Mammary epithelial cell (primary cell): ENCODE data around the gene PRPF4.

ENCODE experiments used
- CTCF ChIP-seq, 2 donors: IDR thresholded peaks in 1 of 2; conservative IDR thresholded peaks in 1 of 2; 2 replicates each; pipeline ENCODE4 v1.5.1; 2011 to 2012; ENCODE audit warnings: inconsistent platforms in 2 of 2, low read length in 2 of 2, mild to moderate bottlenecking in 2 of 2, control low read depth in 1 of 2, low read depth in 1 of 2; ENCODE audit not compliant: insufficient read depth in 1 of 2; ENCODE audit errors: extremely low read depth in 1 of 2
- EZH2 ChIP-seq: IDR thresholded peaks from 2 replicates; pipeline ENCODE4 v1.6.1; 2012; ENCODE audit warnings: low read length, inconsistent platforms, borderline replicate concordance

DNA sequence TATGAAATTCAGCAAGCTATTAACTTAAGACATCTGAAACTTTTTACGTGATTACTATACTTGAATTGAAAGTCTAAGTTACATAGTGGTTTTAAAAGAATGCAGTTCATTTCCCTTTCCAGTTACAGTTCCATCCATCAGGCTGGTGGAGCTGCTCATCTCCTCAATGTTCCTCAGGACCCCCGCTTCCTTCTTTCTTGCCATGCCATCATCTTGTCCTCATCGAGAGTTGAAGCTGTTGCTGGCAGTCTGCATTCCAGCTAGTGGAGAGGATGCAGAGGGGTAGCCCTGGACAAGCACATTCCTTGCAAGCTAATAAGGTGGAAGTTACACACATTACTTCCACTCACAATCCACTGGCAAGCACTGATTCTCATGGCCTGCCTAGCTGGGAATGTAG lies 36.5 kb downstream of the PRPF4 start:
- no peak for TF ChIP-seq CTCF (conservative IDR thresholded peaks at IDR 0.05 in 1 of 2, IDR thresholded peaks at IDR 0.05 in 1 of 2; ENCODE audit: extremely low read depth in 1 of 2, insufficient read depth in 1 of 2, low read depth in 1 of 2, low read length in 2 of 2)
- TF ChIP-seq EZH2: no peak
